ENCODE measurements around the gene ZNF213. TPM values are rescaled to one million over a fixed set of nuclear protein-coding genes. Genes with fewer than 3 reads are reported as not detected.
A peak's percentile ranks its signal among the peaks of the same experiment; 100 is the strongest.

ZNF213 gene
- total and polyA plus RNA-seq, 4 donors = 7.8 to 13.1 (median 11.5) TPM

DNA sequence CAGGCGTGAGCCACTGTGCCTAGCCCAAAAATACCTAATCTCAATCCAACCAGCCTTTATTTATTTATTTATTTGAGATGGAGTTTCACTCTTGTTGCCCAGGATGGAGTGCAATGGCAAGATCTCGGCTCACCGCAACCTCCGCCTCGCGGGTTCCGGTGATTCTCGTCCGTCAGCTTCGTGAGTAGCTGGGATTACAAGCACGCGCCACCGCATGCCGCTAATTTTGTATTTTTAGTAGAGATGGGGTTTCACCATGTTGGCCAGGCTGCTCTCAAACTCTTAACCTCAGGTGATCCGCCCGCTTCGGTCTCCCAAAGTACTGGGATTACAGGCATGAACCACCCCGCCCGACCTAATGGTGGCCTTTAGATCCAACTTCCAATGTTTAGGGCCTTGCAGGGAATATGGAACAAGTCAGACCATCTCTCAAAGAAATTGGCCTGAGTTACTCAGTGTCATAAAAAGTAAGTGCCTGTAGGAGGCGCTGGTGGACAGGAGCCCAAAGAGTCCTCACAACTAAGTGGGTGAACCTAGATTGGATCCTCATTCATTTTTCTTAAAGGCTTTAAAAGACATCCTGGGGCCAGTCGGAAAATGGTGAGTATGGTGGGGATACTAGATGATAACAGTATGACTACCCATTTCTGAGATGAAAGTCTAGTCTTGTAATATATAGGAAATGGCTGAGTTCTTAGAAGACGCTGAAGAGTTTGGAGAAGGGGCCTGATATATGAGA, 40.4 kb upstream of the ZNF213 start:
- TF ChIP-seq, protein P1, sequence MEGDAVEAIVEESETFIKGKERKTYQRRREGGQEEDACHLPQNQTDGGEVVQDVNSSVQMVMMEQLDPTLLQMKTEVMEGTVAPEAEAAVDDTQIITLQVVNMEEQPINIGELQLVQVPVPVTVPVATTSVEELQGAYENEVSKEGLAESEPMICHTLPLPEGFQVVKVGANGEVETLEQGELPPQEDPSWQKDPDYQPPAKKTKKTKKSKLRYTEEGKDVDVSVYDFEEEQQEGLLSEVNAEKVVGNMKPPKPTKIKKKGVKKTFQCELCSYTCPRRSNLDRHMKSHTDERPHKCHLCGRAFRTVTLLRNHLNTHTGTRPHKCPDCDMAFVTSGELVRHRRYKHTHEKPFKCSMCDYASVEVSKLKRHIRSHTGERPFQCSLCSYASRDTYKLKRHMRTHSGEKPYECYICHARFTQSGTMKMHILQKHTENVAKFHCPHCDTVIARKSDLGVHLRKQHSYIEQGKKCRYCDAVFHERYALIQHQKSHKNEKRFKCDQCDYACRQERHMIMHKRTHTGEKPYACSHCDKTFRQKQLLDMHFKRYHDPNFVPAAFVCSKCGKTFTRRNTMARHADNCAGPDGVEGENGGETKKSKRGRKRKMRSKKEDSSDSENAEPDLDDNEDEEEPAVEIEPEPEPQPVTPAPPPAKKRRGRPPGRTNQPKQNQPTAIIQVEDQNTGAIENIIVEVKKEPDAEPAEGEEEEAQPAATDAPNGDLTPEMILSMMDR (IDR thresholded peaks at IDR 0.05; ENCODE audit: control extremely low read depth, extremely low read depth) = no peak
- WGBS, 2 donors = 86 to 91% methylated on average over 22 of the region's 22 CpGs
- H3K36me3 ChIP-seq (ENCODE audit: control insufficient read depth in 4 of 4, insufficient read depth in 4 of 4, low read length in 4 of 4) = no peaks in the 10 kb centered on the region
- H3K27me3 ChIP-seq (ENCODE audit: control insufficient read depth in 3 of 3, insufficient read depth in 3 of 3, low read length in 2 of 3) = peaks cover 0 to 13% (median 12%) of the 10 kb centered on the region in 3 donors
- H3K9ac ChIP-seq (ENCODE audit: insufficient read depth in 1 of 2, low read length in 2 of 2) = no peak overlapping the region
- DNase-seq = peak in 1 of 3 donors; percentile 17
- peaks cover 0 to 4% (median under 1%) of the 10 kb centered on the region in 5 donors for H3K4me1 ChIP-seq (ENCODE audit: control insufficient read depth in 5 of 5, insufficient read depth in 5 of 5, low read length in 5 of 5)
- H3K27ac ChIP-seq (ENCODE audit: low read depth in 1 of 2, low read length in 1 of 2) = no peak overlapping the region
- ATAC-seq (ENCODE audit: insufficient read depth, low FRiP score) = no peak
- H3K9me3 ChIP-seq (ENCODE audit: control insufficient read depth in 4 of 4, insufficient read depth in 3 of 4, low read length in 3 of 4) = no peaks in the 10 kb centered on the region
- no peak overlapping the region for H3K4me3 ChIP-seq

DNA sequence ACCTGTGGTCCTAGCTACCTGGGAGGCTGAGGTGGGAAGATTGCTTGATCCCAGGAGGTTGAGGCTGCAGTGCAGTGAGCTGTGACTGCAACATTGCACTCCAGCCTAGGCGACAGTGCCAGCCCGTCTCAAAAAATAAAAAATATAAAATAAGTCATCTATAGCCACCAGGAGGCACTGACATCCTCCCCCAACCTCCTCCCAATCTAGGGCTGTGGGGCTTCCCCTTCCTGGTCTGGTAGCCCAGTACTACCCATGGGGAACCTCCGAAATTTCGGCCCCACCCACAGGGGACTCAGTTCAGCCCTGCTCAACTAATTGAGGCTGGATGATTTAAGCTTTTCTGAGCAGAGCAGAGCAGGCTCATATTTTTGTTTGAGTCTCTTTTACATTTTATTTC, 39.0 kb upstream of the ZNF213 start:
- Histone ChIP-seq H3K9me3 (ENCODE audit: control insufficient read depth in 4 of 4, insufficient read depth in 3 of 4, low read length in 3 of 4) (no peaks in the 10 kb centered on the region), H3K4me3 (no peak overlapping the region), H3K9ac (ENCODE audit: insufficient read depth in 1 of 2, low read length in 2 of 2) (no peak overlapping the region), H3K4me1 (ENCODE audit: control insufficient read depth in 5 of 5, insufficient read depth in 5 of 5, low read length in 5 of 5) (peaks cover 0 to 6% (median 3%) of the 10 kb centered on the region in 5 donors), H3K36me3 (ENCODE audit: control insufficient read depth in 4 of 4, insufficient read depth in 4 of 4, low read length in 4 of 4) (no peaks in the 10 kb centered on the region), H3K27me3 (ENCODE audit: control insufficient read depth in 3 of 3, insufficient read depth in 3 of 3, low read length in 2 of 3) (peaks cover 0 to 21% (median 15%) of the 10 kb centered on the region in 3 donors), H3K27ac (ENCODE audit: low read depth in 1 of 2, low read length in 1 of 2) (no peak overlapping the region)
- WGBS, 2 donors = 15 to 26% methylated on average over 4 of the region's 4 CpGs
- ATAC-seq (ENCODE audit: insufficient read depth, low FRiP score) = no peak
- TF ChIP-seq, protein P1 (IDR thresholded peaks at IDR 0.05; ENCODE audit: control extremely low read depth, extremely low read depth) = no peak
- DNase-seq = no peak

DNA sequence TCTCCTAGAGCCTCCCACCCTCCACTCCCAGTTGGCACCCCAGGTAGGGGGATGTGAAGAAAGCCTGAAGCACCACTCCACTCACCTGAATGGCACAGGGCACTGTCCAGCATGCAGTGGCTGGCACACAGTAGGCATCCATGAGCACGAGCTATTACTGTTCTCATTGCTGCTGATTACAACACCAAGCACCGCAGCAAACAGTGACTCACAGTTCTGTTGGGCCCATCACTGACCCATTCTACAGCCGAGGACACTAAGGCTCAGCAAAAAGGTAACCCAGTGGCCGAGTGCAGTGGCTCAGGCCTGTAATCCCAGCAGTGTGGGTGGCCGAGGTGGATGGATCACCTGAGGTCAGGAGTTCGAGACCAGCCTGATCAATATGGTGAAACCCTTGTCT, 38.5 kb upstream of the ZNF213 start:
- DNase-seq = no peak
- 74 to 78% methylated on average over 6 of the region's 6 CpGs for WGBS, 2 donors
- Histone ChIP-seq H3K9me3 (ENCODE audit: control insufficient read depth in 4 of 4, insufficient read depth in 3 of 4, low read length in 3 of 4) (no peaks in the 10 kb centered on the region), H3K9ac (ENCODE audit: insufficient read depth in 1 of 2, low read length in 2 of 2) (no peak overlapping the region), H3K36me3 (ENCODE audit: control insufficient read depth in 4 of 4, insufficient read depth in 4 of 4, low read length in 4 of 4) (no peaks in the 10 kb centered on the region), H3K4me3 (no peak overlapping the region), H3K27me3 (ENCODE audit: control insufficient read depth in 3 of 3, insufficient read depth in 3 of 3, low read length in 2 of 3) (peaks cover 0 to 25% (median 15%) of the 10 kb centered on the region in 3 donors), H3K4me1 (ENCODE audit: control insufficient read depth in 5 of 5, insufficient read depth in 5 of 5, low read length in 5 of 5) (peaks cover 0 to 8% (median 4%) of the 10 kb centered on the region in 5 donors), H3K27ac (ENCODE audit: low read depth in 1 of 2, low read length in 1 of 2) (no peak overlapping the region)
- no peak for ATAC-seq (ENCODE audit: insufficient read depth, low FRiP score)
- TF ChIP-seq, protein P1 (IDR thresholded peaks at IDR 0.05; ENCODE audit: control extremely low read depth, extremely low read depth) = no peak
